DND-41 (cell line): ENCODE results near the gene NCOA5.

Experiments used
- EZH2 ChIP-seq: IDR thresholded peaks from 3 replicates; pipeline ENCODE4 v1.6.1; 2012; ENCODE audit warnings: borderline replicate concordance, low read depth, mild to moderate bottlenecking, moderate library complexity, low read length, inconsistent platforms; ENCODE audit not compliant: severe bottlenecking
- TF ChIP-seq, protein P1 (sequence below): IDR thresholded peaks from 2 replicates; pipeline ENCODE4 v1.5.1; 2012; ENCODE audit warnings: borderline replicate concordance, low read length, moderate library complexity, mild to moderate bottlenecking; ENCODE audit not compliant: poor library complexity, severe bottlenecking; ENCODE audit errors: extremely low read depth

DNA sequence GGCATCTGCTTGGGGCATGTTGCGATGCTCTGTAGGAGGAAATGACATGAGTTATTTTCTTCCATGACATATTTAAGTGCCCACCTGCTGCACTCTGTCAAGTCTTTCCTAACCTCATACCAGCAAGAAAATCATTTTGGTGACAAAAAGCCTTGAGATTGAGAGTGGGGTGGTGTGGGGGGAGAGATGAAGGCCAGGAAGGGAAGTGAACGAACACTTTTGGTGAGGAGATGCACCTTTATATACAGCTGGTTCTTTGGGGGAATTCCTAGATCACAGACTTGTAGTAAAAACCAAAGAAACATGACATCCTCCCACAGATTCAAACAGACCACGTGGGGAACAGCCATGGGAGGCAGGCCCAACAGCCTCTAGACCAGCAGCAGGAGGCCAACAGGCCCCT is 26.1 kb downstream of the NCOA5 start:
- TF ChIP-seq, protein P1, sequence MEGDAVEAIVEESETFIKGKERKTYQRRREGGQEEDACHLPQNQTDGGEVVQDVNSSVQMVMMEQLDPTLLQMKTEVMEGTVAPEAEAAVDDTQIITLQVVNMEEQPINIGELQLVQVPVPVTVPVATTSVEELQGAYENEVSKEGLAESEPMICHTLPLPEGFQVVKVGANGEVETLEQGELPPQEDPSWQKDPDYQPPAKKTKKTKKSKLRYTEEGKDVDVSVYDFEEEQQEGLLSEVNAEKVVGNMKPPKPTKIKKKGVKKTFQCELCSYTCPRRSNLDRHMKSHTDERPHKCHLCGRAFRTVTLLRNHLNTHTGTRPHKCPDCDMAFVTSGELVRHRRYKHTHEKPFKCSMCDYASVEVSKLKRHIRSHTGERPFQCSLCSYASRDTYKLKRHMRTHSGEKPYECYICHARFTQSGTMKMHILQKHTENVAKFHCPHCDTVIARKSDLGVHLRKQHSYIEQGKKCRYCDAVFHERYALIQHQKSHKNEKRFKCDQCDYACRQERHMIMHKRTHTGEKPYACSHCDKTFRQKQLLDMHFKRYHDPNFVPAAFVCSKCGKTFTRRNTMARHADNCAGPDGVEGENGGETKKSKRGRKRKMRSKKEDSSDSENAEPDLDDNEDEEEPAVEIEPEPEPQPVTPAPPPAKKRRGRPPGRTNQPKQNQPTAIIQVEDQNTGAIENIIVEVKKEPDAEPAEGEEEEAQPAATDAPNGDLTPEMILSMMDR: no peak
- TF ChIP-seq EZH2: no peak
